Left lung (tissue), 10 donors: ENCODE data around the gene SLC2A4. TPM values are rescaled to one million over a fixed set of nuclear protein-coding genes. Genes with fewer than 3 reads are reported as not detected.

ENCODE experiments used
- ATAC-seq: fragments of 200-7000 bp; cut with Tn5 transposase; one replicate; pipeline ENCODE4 v1.9.1; 2020; ENCODE audit warnings: moderate library complexity
- DNase-seq, 4 donors: peaks; one replicate each; pipeline ENCODE4 v3.0.0-alpha.2; 2013 to 2020
- H3K27ac ChIP-seq, 2 donors: fragments of 200-600 bp; sonication (generic) in 1 of 2; one replicate each; pipeline versions ENCODE4 v1.5.0 to v1.8.0; 2020 to 2021
- H3K27me3 ChIP-seq, 2 donors: fragments of 200-600 bp; sonication (generic) in 1 of 2; one replicate each; pipeline versions ENCODE4 v1.5.0 to v1.8.0; 2020 to 2021
- H3K36me3 ChIP-seq, 2 donors: fragments of 200-600 bp; sonication (generic) in 1 of 2; one replicate each; pipeline versions ENCODE4 v1.5.0 to v1.8.0; 2020 to 2021
- H3K4me1 ChIP-seq, 2 donors: fragments of 200-600 bp; one replicate each; pipeline ENCODE4 v1.8.0; 2021
- H3K4me3 ChIP-seq, 2 donors: fragments of 200-600 bp; sonication (generic) in 1 of 2; one replicate each; pipeline versions ENCODE4 v1.5.0 to v1.8.0; 2020 to 2021; ENCODE audit warnings: mild to moderate bottlenecking in 1 of 2
- H3K9me3 ChIP-seq, 2 donors: fragments of 200-600 bp; sonication (generic) in 1 of 2; one replicate each; pipeline versions ENCODE4 v1.5.0 to v1.8.0; 2020 to 2021
- CTCF ChIP-seq, 2 donors: fragments of 200-600 bp; sonication (generic) in 1 of 2; IDR thresholded peaks; one replicate each; pipeline versions ENCODE4 v1.5.0 to v1.8.0; 2021; ENCODE audit warnings: antibody characterized with exemption in 2 of 2
- intact Hi-C, 2 donors: fragments of 100-400 bp; cut with DNase I; formaldehyde crosslinking; loops; one replicate each; pipeline versions ENCODE4 v1.11.2 to v1.14.2; 2022
- polyA plus RNA-seq, 6 donors: library from polyadenylated mRNA; unstranded; fragments of 120-200 nt; gene quantifications; one replicate each; pipeline ENCODE4 v1.2.1, GENCODE V29; 2013; ENCODE audit not compliant: insufficient read length in 6 of 6
- total RNA-seq, 2 donors: library from RNA; stranded (reverse); fragmentation: NEBNext Ultra II Directional; extraction: Animal tissue kit (Norgen Biotek cat#: 25700); gene quantifications; one replicate each; pipeline ENCODE4 v1.2.1, GENCODE V29; 2021
- donor health status: DM: no; HTN: yes; CAD: no.
- donor health status: DM: no; HTN: no; CAD: no.

The SLC2A4 gene
- total and polyA plus RNA-seq, 8 donors: 0.60 to 1.5 (median 1.1) TPM

DNA sequence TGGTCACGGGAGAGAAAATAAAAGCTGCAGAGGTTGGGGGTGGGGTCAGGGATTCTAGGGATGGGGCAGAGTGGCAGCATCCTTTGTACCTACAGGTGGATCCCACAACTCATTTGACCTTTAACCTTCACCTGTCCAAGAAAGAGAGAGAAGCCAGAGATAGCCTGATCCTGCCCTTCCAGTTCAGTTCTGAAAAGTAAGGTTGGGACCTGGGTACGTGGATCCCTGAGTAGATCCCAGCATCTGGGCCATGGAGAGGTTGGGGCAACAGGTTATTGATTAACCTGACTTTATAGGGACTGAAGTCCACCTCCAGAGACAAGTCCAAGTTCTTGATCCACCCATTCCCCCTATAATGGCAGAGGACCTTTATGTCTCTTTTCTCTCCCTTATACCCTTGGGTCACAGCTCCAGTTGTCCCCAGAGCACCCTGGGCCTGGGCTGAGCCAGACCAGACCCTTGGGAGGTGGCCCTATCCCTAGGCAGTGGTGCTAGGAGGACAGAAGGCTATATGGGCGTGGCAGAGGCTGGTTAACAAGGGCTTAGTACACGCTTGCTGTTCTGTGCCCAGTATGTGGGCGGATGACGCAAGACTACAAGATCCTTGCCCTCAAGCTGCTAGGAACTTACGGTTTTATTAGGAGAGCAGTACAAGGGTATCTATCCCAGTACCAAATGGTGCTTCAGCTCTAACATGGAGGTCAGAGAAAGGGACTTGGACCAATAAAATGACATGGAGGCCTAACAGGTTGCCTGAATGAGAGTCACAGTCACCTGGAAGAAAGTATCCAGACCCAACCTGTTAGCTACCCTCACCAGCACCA is 22.6 kb upstream of the SLC2A4 start:
- intact Hi-C loops: no loop called here
- H3K27me3 ChIP-seq: peaks cover 10 to 37% of the 10 kb centered on the region in 2 donors
- DNase-seq: peak in 1 of 4 donors; percentile 85
- peaks cover 0 to 65% of the 10 kb centered on the region in 2 donors for H3K36me3 ChIP-seq
- H3K4me3 ChIP-seq: peak overlapping the region in 1 of 2 donors; percentile 59
- TF ChIP-seq CTCF (IDR thresholded peaks at IDR 0.05): no peak
- peaks cover 3 to 46% of the 10 kb centered on the region in 2 donors for H3K4me1 ChIP-seq
- no peaks in the 10 kb centered on the region for H3K9me3 ChIP-seq
- no peak overlapping the region for H3K27ac ChIP-seq
- ATAC-seq: peak; percentile 46

DNA sequence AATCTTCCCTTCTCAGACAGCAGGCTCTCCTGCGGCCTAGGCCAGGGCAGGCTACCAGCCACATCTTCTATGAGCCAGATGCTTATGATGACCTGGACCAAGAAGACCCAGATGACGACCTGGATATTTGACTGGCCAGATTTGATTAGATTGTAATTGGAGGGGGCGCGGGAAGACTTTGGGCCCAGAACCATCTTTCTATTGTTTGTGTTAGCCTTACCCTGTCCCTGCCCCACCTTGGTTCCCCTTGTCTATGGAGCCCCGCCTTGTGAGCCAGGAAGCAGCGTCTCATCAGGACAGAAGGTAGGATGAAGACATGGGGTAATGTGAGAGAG is 22.0 kb upstream of the SLC2A4 start:
- no peak for ATAC-seq
- Histone ChIP-seq H3K27ac (peak overlapping the region in 1 of 2 donors; percentile 19), H3K27me3 (peaks cover 10 to 43% of the 10 kb centered on the region in 2 donors), H3K36me3 (peaks cover 0 to 59% of the 10 kb centered on the region in 2 donors), H3K9me3 (no peaks in the 10 kb centered on the region), H3K4me1 (peaks cover 3 to 46% of the 10 kb centered on the region in 2 donors), H3K4me3 (peak overlapping the region in 1 of 2 donors; percentile 59)
- TF ChIP-seq CTCF (IDR thresholded peaks at IDR 0.05): no peak
- DNase-seq: no peak
- intact Hi-C loops: no loop called here

DNA sequence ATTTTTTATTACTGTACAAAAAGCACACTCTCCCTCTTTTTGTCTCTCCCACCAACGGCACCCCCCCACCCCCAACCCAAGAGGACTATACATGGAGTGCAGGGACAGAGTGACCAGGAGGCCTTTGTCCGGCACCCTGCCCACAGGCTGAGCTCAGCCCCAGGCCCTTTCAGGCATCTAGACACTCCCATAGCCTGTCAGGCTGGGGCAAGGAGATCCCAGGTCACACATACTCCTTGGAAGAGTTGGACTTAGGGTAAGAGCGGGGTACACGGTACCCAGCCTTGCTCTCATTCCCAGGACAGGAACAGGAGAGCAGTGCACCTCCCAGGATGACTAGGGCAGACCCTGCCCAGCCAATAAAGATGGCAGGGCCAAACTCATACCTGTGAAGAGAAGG is 21.4 kb upstream of the SLC2A4 start:
- Histone ChIP-seq H3K27me3 (peaks cover 10 to 49% of the 10 kb centered on the region in 2 donors), H3K4me3 (peak overlapping the region; percentile 56 to 59), H3K27ac (peak overlapping the region in 1 of 2 donors; percentile 88), H3K9me3 (no peaks in the 10 kb centered on the region), H3K4me1 (peaks cover 3 to 46% of the 10 kb centered on the region in 2 donors), H3K36me3 (peaks cover 0 to 53% of the 10 kb centered on the region in 2 donors)
- intact Hi-C loops: no loop called here
- TF ChIP-seq CTCF (IDR thresholded peaks at IDR 0.05): no peak
- ATAC-seq (no peak), DNase-seq (peak in 1 of 4 donors; percentile 25)

DNA sequence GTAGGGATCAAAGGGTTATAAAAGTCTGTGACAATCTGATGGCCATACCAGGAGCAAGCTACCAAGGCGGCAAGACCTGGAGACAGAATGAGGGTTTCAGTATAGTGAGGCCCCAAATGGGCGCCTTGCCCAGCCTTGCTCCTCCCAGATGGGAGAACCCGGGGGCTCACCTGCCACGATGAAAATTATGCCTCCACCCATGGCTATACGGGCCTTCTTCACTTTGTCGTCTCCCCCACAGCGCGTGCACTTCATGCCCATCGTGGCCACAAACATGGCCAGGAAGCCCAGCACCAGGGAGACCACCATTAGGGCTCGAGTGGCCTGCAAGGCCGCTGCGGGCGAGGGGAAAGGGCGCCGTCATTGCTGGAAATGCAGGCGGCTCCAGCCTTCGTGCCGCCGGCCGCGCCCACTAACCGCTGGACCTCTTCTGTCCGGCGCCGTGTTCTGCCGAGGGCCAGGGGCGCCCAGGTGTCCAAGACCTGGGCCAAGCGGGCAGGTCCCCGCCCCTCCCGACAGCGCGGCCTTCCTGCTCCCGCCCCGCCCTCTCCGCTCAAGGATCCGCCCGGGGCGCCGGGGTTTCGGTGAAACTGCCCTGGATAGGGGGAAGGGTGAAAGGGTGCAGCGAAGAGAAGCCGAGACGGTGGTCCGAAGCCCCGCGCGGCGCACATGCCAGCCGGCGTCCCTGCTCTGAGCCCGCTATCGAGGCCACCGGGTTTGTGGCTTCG is 20.7 kb upstream of the SLC2A4 start:
- intact Hi-C loops: no loop called here

More for the DNA sequence above, 20.7 kb upstream of the SLC2A4 start:
- ATAC-seq: peak; percentile 68
- TF ChIP-seq CTCF (IDR thresholded peaks at IDR 0.05): no peak
- Histone ChIP-seq H3K27ac (peak overlapping the region; percentile 86 to 88), H3K27me3 (peaks cover 10 to 55% of the 10 kb centered on the region in 2 donors), H3K36me3 (peaks cover 0 to 46% of the 10 kb centered on the region in 2 donors), H3K4me1 (peaks cover 3 to 46% of the 10 kb centered on the region in 2 donors), H3K9me3 (no peaks in the 10 kb centered on the region), H3K4me3 (peak overlapping the region; percentile 56 to 59)
- peak in 3 of 4 donors; percentile 67 to 93 (median 83) for DNase-seq
